Measurements from ENCODE around the gene PIEZO1. TPM values are rescaled to one million over a fixed set of nuclear protein-coding genes. Genes with fewer than 3 reads are reported as not detected.

PIEZO1 gene
- total RNA-seq, 1 donor from 2014 or later: 238 TPM

GRCh38 chr16:88736088-88736487 is 48.9 kb downstream of the PIEZO1 start:
- DNase-seq (ENCODE audit: low read depth in 2 of 2): no peak

GRCh38 chr16:88735616-88736015 is 49.4 kb downstream of the PIEZO1 start:
- no peak for DNase-seq (ENCODE audit: low read depth in 2 of 2)

GRCh38 chr16:88735121-88735520 is 49.9 kb downstream of the PIEZO1 start:
- DNase-seq (ENCODE audit: low read depth in 2 of 2): no peak

GRCh38 chr16:88734361-88734728 is 50.7 kb downstream of the PIEZO1 start:
- DNase-seq (ENCODE audit: low read depth in 2 of 2): no peak

- DNase-seq (ENCODE audit: low read depth in 2 of 2): no peak
Observed at GRCh38 chr16:88733630-88734360, 51.2 kb downstream of the PIEZO1 start.

GRCh38 chr16:88732961-88733294 is 52.1 kb downstream of the PIEZO1 start:
- no peak for DNase-seq (ENCODE audit: low read depth in 2 of 2)

GRCh38 chr16:88732172-88732960 is 52.7 kb downstream of the PIEZO1 start:
- no peak for DNase-seq (ENCODE audit: low read depth in 2 of 2)

- DNase-seq (ENCODE audit: low read depth in 2 of 2): no peak
Observed at GRCh38 chr16:88731699-88732098, 53.3 kb downstream of the PIEZO1 start.

- no peak for DNase-seq (ENCODE audit: low read depth in 2 of 2)
Observed at GRCh38 chr16:88730632-88731607, 54.1 kb downstream of the PIEZO1 start.

- no peak for DNase-seq (ENCODE audit: low read depth in 2 of 2)
Observed at GRCh38 chr16:88727871-88728270, 57.1 kb downstream of the PIEZO1 start.

- DNase-seq (ENCODE audit: low read depth in 2 of 2): no peak
Observed at GRCh38 chr16:88726981-88727380, 58.0 kb downstream of the PIEZO1 start.

- DNase-seq (ENCODE audit: low read depth in 2 of 2): no peak
Observed at GRCh38 chr16:88726408-88726749, 58.6 kb downstream of the PIEZO1 start.

- no peak for DNase-seq (ENCODE audit: low read depth in 2 of 2)
Observed at GRCh38 chr16:88725609-88726407, 59.2 kb downstream of the PIEZO1 start.

GRCh38 chr16:88724855-88725555 is 60.0 kb downstream of the PIEZO1 start:
- no peak for DNase-seq (ENCODE audit: low read depth in 2 of 2)

- no peak for DNase-seq (ENCODE audit: low read depth in 2 of 2)
Observed at GRCh38 chr16:88723911-88724310, 61.1 kb downstream of the PIEZO1 start.

GRCh38 chr16:88723507-88723887 is 61.5 kb downstream of the PIEZO1 start:
- DNase-seq (ENCODE audit: low read depth in 2 of 2): no peak

GRCh38 chr16:88722784-88723506 is 62.1 kb downstream of the PIEZO1 start:
- no peak for DNase-seq (ENCODE audit: low read depth in 2 of 2)

- DNase-seq (ENCODE audit: low read depth in 2 of 2): no peak
Observed at GRCh38 chr16:88721815-88722755, 62.9 kb downstream of the PIEZO1 start.

- no peak for DNase-seq (ENCODE audit: low read depth in 2 of 2)
Observed at GRCh38 chr16:88721236-88721635, 63.8 kb downstream of the PIEZO1 start.

Data from dermis microvascular lymphatic vessel endothelial cell (primary cell).